ENCODE results near the gene RLN3. TPM values are rescaled to one million over a fixed set of nuclear protein-coding genes. Genes with fewer than 3 reads are reported as not detected.
"Not testable (repeated sequence)": the region's sequence is repeated elsewhere in the genome, so short reads cannot be mapped to it uniquely, and the experiment has no call there.

The RLN3 gene
- total RNA-seq, 3 donors from 2014 or later: not detected

GRCh38 chr19:14019100-14019499 lies 8.8 kb upstream of the RLN3 start:
- no peaks in the 10 kb centered on the region for H3K36me3 ChIP-seq (ENCODE audit: low read depth)

GRCh38 chr19:14019739-14020138 lies 8.2 kb upstream of the RLN3 start:
- peak in 1 of 3 donors; percentile 6 for DNase-seq
- H3K36me3 ChIP-seq (ENCODE audit: low read depth); H3K9me3 ChIP-seq; H3K4me1 ChIP-seq (ENCODE audit: low read depth); H3K4me3 ChIP-seq; intact Hi-C loops (cut with DNase I, micrococcal nuclease); ATAC-seq: not testable (repeated sequence)

More at GRCh38 chr19:14019100-14019499, 8.8 kb upstream of the RLN3 start:
- H3K4me3 ChIP-seq: no peak overlapping the region
- TF ChIP-seq CTCF (IDR thresholded peaks at IDR 0.05): no peak
- intact Hi-C loops (cut with DNase I, micrococcal nuclease): no loop called here
- ATAC-seq (no peak), DNase-seq (peak in 1 of 3 donors; percentile 24)
- H3K9me3 ChIP-seq: no peaks in the 10 kb centered on the region
- no peaks in the 10 kb centered on the region for H3K4me1 ChIP-seq (ENCODE audit: low read depth)

DNA sequence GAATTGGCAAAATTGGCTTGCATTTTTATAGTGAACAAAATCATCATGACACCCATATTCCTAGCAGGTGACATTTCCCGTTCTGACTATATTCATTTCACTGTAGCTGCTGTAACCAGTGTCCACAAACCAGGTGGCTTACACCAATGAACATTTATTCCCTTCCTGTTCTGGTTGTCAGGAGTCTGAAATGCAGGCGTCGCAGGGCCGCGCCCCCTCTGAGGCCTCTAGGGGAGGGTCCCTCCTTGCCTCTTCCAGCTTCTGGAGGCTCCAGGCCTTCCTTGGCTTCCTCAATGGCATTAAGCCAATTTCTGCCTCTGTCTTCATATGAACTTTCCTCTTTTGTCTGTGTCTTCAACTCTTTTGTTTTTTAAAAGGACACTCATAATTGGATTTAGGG lies 6.5 kb upstream of the RLN3 start:
- H3K9me3 ChIP-seq: no peaks in the 10 kb centered on the region
- H3K36me3 ChIP-seq (ENCODE audit: low read depth): no peaks in the 10 kb centered on the region
- H3K4me3 ChIP-seq: no peak overlapping the region
- no peak for TF ChIP-seq CTCF (IDR thresholded peaks at IDR 0.05)
- intact Hi-C loops (cut with DNase I, micrococcal nuclease): no loop called here
- DNase-seq (peak in 1 of 3 donors; percentile 49), ATAC-seq (no peak)
- H3K4me1 ChIP-seq (ENCODE audit: low read depth): no peaks in the 10 kb centered on the region

- no peaks in the 10 kb centered on the region for H3K4me1 ChIP-seq (ENCODE audit: low read depth)
- ATAC-seq (no peak), DNase-seq (no peak)
- no peak overlapping the region for H3K4me3 ChIP-seq
- TF ChIP-seq CTCF (IDR thresholded peaks at IDR 0.05): no peak
- H3K36me3 ChIP-seq (ENCODE audit: low read depth): no peaks in the 10 kb centered on the region
- intact Hi-C loops (cut with DNase I, micrococcal nuclease): no loop called here
- no peaks in the 10 kb centered on the region for H3K9me3 ChIP-seq
Measured at GRCh38 chr19:14022469-14022868, 5.5 kb upstream of the RLN3 start.

GRCh38 chr19:14023404-14024235 lies 4.3 kb upstream of the RLN3 start:
- TF ChIP-seq CTCF (IDR thresholded peaks at IDR 0.05): no peak
- DNase-seq (peak in 2 of 3 donors; percentile 61 to 67), ATAC-seq (peak; percentile 99)
- intact Hi-C loops (cut with DNase I, micrococcal nuclease): no loop called here
- H3K9me3 ChIP-seq: no peaks in the 10 kb centered on the region
- H3K4me1 ChIP-seq (ENCODE audit: low read depth): no peaks in the 10 kb centered on the region
- H3K36me3 ChIP-seq (ENCODE audit: low read depth): no peaks in the 10 kb centered on the region
- no peak overlapping the region for H3K4me3 ChIP-seq

DNA sequence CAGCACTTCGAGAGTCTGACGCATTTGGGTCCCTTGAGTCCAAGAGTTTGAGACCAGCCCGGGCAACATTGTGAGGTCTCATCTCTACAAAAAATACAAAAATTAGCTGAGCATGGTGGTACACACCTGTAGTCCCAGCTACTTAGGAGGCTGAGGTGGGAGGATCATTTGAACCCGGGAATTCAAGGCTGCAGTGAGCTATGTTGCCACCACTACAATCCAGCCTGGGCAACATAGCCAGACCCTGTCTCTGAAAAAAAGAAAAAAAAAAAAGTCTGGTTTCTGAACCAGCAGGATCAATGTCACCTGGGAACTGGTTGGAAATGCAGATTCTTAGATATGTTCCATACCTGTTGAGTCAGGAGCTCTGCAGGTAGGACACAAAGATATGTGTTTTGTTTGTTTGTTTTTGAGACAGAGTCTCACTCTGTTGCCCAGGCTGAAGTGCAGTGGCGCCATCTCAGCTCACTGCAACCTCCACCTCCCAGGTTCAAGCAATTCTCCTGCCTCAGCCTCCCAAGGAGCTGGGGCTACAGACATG lies 1.2 kb upstream of the RLN3 start:
- DNase-seq; intact Hi-C loops (cut with DNase I, micrococcal nuclease); H3K9me3 ChIP-seq; H3K36me3 ChIP-seq (ENCODE audit: low read depth); ATAC-seq; H3K4me1 ChIP-seq (ENCODE audit: low read depth); H3K4me3 ChIP-seq: not testable (repeated sequence)

Measured in mucosa of descending colon (tissue), 3 donors.